Activated CD8-positive, alpha-beta T cell treated with anti-CD3 and anti-CD28 coated beads for 36 hours (primary cell): ENCODE results near the gene TMEM134. TPM values are rescaled to one million over a fixed set of nuclear protein-coding genes. Genes with fewer than 3 reads are reported as not detected.
"Not testable (repeated sequence)": the region's sequence is repeated elsewhere in the genome, so short reads cannot be mapped to it uniquely, and the experiment has no call there.

Source experiments
- ATAC-seq: fragments of 200-7000 bp; cut with Tn5 transposase; one replicate; pipeline ENCODE4 v1.10.0; 2021; ENCODE audit warnings: mild to moderate bottlenecking, moderate library complexity
- CTCF ChIA-PET: fragments of 350-600 bp; sonication (Branson Sonifier 250); formaldehyde crosslinking; loops from one replicate; lab custom pipeline; 2021; ENCODE audit warnings: antibody characterized with exemption; lab: Charles Lee
- POLR2A ChIA-PET: fragments of 350-600 bp; sonication (Branson Sonifier 250); formaldehyde crosslinking; loops from one replicate; lab custom pipeline; 2021; ENCODE audit warnings: antibody characterized with exemption; lab: Charles Lee
- DNase-seq: peaks from one replicate; pipeline ENCODE4 v3.0.0-alpha.2; 2020
- H3K27ac Mint-ChIP-seq: one replicate; pipeline ENCODE4 v1.8.0; 2021; ENCODE audit warnings: mild to moderate bottlenecking, mixed read lengths
- H3K27me3 Mint-ChIP-seq: one replicate; pipeline ENCODE4 v1.8.0; 2021; ENCODE audit warnings: mixed read lengths
- H3K36me3 Mint-ChIP-seq: one replicate; pipeline ENCODE4 v1.8.0; 2021; ENCODE audit warnings: low read depth, mixed read lengths
- H3K4me1 Mint-ChIP-seq: one replicate; pipeline ENCODE4 v1.8.0; 2021; ENCODE audit warnings: low read depth, mixed read lengths
- H3K4me3 Mint-ChIP-seq: one replicate; pipeline ENCODE4 v1.8.0; 2021; ENCODE audit warnings: mild to moderate bottlenecking, moderate library complexity, mixed read lengths
- H3K9me3 Mint-ChIP-seq: one replicate; pipeline ENCODE4 v1.8.0; 2021; ENCODE audit warnings: mixed read lengths
- intact Hi-C: fragments of 100-400 bp; cut with micrococcal nuclease; formaldehyde crosslinking; loops from one replicate; pipeline ENCODE4 v1.10.0; 2022
- total RNA-seq, 2 experiments: library from RNA; stranded (reverse); gene quantifications; one replicate each; pipeline ENCODE4 v1.2.3, GENCODE V29; 2021
- TF ChIP-seq, protein P1 (sequence below): fragments of 200-600 bp; IDR thresholded peaks from one replicate; pipeline ENCODE4 v1.8.0; 2022; ENCODE audit warnings: antibody characterized with exemption, mild to moderate bottlenecking

The TMEM134 gene
- 10 to 100 TPM; 56.0 to 59.2 TPM for total RNA-seq

- ChIA-PET CTCF (interaction anchor here (0.7 to 2.4 kb wide), 13 partner anchors 8 to 123 kb away, joined by 3 to 18 read pairs (median 4); partner anchors contain the start of genes CDK2AP2, PPP1CA, PTPRCAP and RAD9A), POLR2A (interaction anchor here (0.6 to 7.2 kb wide), 16 partner anchors 7 to 145 kb away, joined by 3 to 83 read pairs (median 4); partner anchors contain the start of genes AIP, CABP4, PPP1CA and PTPRCAP)
- Mint-ChIP-seq H3K36me3 (peaks cover 11% of the 10 kb centered on the region), H3K27ac (peak within 1 kb of the TSS; percentile 92), H3K27me3 (no peaks in the 10 kb centered on the region), H3K4me3 (peak within 1 kb of the TSS; percentile 95), H3K4me1 (peaks cover 34% of the 10 kb centered on the region), H3K9me3 (no peaks in the 10 kb centered on the region)
- TF ChIP-seq, protein P1, sequence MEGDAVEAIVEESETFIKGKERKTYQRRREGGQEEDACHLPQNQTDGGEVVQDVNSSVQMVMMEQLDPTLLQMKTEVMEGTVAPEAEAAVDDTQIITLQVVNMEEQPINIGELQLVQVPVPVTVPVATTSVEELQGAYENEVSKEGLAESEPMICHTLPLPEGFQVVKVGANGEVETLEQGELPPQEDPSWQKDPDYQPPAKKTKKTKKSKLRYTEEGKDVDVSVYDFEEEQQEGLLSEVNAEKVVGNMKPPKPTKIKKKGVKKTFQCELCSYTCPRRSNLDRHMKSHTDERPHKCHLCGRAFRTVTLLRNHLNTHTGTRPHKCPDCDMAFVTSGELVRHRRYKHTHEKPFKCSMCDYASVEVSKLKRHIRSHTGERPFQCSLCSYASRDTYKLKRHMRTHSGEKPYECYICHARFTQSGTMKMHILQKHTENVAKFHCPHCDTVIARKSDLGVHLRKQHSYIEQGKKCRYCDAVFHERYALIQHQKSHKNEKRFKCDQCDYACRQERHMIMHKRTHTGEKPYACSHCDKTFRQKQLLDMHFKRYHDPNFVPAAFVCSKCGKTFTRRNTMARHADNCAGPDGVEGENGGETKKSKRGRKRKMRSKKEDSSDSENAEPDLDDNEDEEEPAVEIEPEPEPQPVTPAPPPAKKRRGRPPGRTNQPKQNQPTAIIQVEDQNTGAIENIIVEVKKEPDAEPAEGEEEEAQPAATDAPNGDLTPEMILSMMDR = peak; percentile 28
- intact Hi-C loops = no loop called here
- DNase-seq = peak; percentile 94
- ATAC-seq = peak; percentile 86
Observed at GRCh38 chr11:67468759-67469507, at the start of gene TMEM134. TMEM134 (minus strand) TSS chr11:67469251; CDS start chr11:67469192, 59 bp downstream.

GRCh38 chr11:67517784-67518552, 48.9 kb upstream of the TMEM134 start:
- ATAC-seq (no peak), DNase-seq (no peak)
- Mint-ChIP-seq H3K9me3 (no peaks in the 10 kb centered on the region), H3K4me3 (no peak overlapping the region), H3K27ac (no peak overlapping the region), H3K27me3 (no peaks in the 10 kb centered on the region), H3K4me1 (no peaks in the 10 kb centered on the region), H3K36me3 (no peaks in the 10 kb centered on the region)
- intact Hi-C loops = no loop called here
- CTCF ChIA-PET = interaction anchor here (0.9 kb wide), 1 partner anchor 111 kb away, joined by 3 read pairs; no protein-coding TSS in a partner anchor
- POLR2A ChIA-PET = no interaction called here
- TF ChIP-seq, protein P1 = no peak

DNA sequence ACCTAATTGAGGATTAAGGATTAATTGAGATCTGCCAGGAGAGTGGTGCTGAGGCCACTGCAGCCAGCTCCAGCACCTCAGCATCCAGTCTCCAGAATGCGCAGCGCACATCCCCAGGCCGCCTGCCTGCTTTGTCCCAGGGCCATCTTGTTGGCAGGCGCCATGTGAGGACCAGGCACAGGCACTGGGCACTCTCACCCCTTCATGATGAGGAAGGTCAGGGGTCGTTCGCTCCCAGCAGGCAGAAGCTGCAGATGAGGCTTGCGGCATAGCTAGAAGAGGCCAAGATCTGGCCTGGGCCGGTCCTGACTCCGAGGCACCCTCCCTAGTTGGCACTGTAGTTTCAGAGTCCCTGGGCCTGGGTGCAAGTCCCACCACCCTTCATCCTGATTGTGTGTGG, 47.8 kb upstream of the TMEM134 start:
- Mint-ChIP-seq H3K9me3 (no peaks in the 10 kb centered on the region), H3K27ac (no peak overlapping the region), H3K27me3 (no peaks in the 10 kb centered on the region), H3K4me3 (no peak overlapping the region), H3K4me1 (no peaks in the 10 kb centered on the region), H3K36me3 (no peaks in the 10 kb centered on the region)
- intact Hi-C loops = no loop called here
- DNase-seq (no peak), ATAC-seq (no peak)
- TF ChIP-seq, protein P1 = no peak
- ChIA-PET CTCF (no interaction called here), POLR2A (no interaction called here)

DNA sequence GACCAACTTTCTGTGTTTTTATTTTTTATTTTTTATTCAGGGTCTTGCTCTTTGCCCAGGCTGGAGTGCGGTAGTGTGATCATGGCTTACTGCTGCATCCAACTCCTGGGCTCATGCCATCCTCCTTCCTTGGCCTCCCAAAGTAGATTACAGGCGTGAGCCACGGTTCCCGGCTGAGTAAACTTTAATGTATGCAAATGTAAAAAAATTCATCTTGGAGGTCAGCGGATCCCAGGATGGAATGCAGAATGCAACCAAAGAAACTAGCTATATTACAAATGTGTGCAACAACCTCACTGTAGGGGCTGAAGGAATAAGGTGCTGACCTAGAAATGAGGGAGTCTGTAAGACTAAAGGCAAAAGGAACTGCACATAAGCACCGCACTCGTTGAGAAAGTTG, 45.1 kb upstream of the TMEM134 start:
- CTCF ChIA-PET = no interaction called here
- H3K27ac Mint-ChIP-seq = no peak overlapping the region
- no peak for DNase-seq
- intact Hi-C loops = no loop called here
- H3K36me3 Mint-ChIP-seq = no peaks in the 10 kb centered on the region
- H3K9me3 Mint-ChIP-seq = no peaks in the 10 kb centered on the region
- H3K27me3 Mint-ChIP-seq = no peaks in the 10 kb centered on the region
- peaks cover 3% of the 10 kb centered on the region for H3K4me1 Mint-ChIP-seq
- POLR2A ChIA-PET = no interaction called here
- TF ChIP-seq, protein P1 = no peak
- no peak overlapping the region for H3K4me3 Mint-ChIP-seq
- ATAC-seq = no peak

DNA sequence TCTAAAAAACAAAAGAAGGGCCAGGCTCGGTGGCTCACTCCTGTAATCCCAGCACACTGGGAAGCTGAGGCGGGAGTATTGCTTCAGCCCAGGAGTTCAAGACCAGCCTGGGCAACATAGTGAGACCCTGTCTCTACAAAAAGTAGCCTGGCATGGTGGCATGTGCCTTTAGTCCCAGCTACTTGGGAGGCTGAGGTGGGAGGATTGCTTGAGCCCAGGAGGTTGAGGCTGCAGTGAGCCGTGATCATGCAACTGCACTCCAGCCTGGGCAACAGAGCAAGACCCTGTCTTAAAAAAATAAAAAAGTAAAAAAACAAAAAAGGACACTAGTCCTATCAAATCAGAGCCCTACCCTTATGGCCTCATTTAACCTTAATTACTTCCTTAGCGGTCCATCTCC, 42.5 kb upstream of the TMEM134 start:
- ATAC-seq, H3K9me3 Mint-ChIP-seq, CTCF ChIA-PET, H3K27me3 Mint-ChIP-seq, intact Hi-C loops, H3K4me3 Mint-ChIP-seq, H3K36me3 Mint-ChIP-seq, DNase-seq, H3K27ac Mint-ChIP-seq, POLR2A ChIA-PET: not testable (repeated sequence)
- H3K4me1 Mint-ChIP-seq = peaks cover 17% of the 10 kb centered on the region
